HG02981 (cell line): ENCODE results near the gene RDH5.
"Not testable (repeated sequence)": the region's sequence is repeated elsewhere in the genome, so short reads cannot be mapped to it uniquely, and the experiment has no call there.

Experiments used
- ATAC-seq: cut with Tn5 transposase; IDR thresholded peaks from one replicate; pipeline ENCODE4 v1.9.1; 2021; ENCODE audit warnings: mild to moderate bottlenecking, moderate library complexity; ENCODE audit not compliant: unreplicated experiment

Gene RDH5

DNA sequence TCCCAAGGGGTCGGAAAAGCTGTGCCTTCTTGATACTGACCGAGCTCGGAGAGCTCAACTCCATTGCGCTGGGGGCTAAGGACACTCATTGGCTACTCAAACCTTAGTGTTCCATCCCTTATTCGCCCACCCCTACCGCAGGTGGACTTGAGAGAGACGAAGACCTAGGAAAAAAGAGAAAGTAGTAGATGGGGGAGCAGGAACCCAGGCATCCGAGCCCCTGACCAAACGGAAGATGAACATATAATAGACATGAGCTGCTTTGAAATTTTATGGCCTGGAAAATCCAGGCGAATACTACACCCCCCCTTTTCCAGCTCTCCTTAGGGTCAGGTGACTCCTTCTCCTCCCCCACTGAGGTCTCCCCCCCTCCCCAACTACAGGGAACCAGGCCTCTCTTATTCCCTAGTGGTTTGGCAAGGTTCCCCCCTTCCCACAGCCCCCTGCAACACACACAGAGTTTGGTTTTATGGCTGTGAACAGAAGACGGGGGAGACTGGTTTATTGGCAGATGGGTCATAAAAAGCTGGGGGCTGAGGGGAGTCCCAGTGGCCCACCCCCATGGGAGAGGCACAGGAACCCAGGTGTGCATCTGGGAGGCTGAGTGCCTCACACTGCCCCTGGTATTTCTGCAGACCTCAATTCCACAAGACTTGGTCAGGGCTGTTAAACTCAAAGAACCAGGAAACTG lies 24.3 kb downstream of the RDH5 start:
- ATAC-seq: no peak

- no peak for ATAC-seq
These were observed 25.4 kb downstream of the RDH5 start for GRCh38 chr12:55745361-55746173.

DNA sequence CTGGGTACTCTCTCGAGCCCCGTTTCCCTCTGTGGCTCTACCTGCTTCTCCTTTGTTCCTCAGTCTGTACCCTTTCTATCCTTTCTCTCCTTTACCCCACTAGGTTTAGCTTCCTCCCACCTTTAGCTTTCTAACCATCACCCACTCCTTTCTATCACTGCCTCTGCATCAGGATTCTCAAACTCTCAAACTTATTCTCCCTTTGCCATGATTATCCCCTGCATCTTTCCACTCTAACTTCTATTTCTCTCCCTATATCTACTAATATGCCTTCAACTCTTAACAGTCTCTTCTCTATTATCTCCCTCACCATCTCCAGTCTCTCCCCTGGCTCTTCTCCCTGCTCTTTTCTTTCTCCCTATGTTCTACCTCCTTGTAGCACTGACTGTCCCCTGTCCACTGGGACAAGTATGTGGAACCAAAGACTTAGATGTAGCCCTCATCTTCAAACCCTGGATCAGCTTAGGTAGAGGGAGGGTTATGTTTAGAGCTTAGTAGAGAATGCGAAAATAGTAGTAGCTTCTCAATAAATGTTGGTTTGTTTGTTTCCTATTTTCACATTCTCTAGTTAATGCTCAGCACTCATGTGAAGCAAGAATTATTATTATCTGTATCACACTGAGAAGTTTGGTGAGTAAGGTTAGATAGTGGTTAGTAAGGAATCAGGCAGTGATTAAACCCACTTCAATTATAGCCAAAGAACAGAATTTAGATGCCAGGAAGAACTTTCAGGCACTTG lies 26.1 kb downstream of the RDH5 start:
- no peak for ATAC-seq

DNA sequence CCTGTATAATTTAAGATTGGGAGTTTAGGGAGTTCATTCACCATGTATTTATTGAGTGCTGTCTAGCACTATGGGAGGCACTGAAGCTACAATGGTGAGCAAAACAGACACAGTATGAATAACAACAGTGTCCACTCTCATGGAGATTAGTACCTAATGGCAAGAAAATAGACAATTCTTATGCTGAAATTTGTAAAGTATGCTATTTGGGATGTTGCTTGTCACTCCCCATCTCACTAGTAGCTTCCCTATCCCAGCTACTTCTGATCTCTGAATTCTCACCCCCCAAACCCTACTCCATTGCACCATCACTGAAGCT lies 26.7 kb downstream of the RDH5 start:
- no peak for ATAC-seq

GRCh38 chr12:55748230-55748993 lies 28.2 kb downstream of the RDH5 start:
- no peak for ATAC-seq

GRCh38 chr12:55755246-55755645 lies 35.1 kb downstream of the RDH5 start:
- ATAC-seq: no peak

- ATAC-seq: no peak
These were observed 37.5 kb downstream of the RDH5 start for GRCh38 chr12:55757701-55758100.

GRCh38 chr12:55758575-55758974 lies 38.4 kb downstream of the RDH5 start:
- not testable (repeated sequence) for ATAC-seq

- no peak for ATAC-seq
These were observed 40.5 kb downstream of the RDH5 start for GRCh38 chr12:55760663-55761062.

GRCh38 chr12:55762646-55763045 lies 42.5 kb downstream of the RDH5 start:
- no peak for ATAC-seq

DNA sequence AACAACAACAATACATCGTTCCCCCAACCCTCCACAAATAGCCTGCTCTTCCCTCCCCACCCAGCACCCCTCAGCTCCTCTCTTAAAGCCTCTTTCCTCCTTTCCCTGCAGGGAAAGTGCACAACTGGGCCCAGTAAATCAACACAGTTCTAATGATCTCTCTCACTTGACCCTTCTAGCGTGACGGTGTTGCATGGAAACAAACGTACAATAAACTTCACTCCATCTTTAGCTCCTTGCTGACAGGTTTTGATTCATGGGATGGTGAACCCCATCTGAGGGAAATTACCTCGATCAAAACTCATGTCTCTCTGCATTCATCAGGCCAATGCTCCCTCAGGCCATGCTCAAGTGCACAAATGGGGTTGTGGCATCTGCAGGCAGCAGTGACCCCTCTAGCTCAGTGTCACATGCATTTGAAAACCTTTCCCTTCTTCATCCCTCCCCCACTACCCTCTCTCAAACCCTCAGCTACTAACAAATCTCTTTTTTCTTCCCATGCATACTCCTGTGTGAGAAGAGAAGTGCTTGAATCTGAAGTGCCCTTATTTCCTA lies 45.6 kb downstream of the RDH5 start:
- no peak for ATAC-seq

DNA sequence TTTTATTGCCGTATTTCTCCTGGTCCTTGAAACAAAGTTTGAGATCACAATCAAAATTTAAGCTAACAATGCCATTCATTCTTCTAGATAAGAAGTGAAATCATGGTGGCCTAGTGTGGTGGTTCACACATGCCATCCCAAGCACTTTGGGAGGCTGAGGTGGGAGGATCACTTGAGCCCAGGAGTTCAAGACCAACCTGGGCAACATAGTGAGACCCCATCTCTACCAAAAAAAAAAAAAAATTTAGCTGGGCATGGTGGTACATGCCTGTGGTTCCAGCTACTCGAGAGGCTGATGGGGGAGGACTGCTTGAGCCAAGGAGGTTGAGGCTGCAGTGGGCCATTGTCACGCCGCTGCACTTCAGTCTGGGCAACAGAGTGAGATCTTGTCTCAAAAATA lies 47.0 kb downstream of the RDH5 start:
- ATAC-seq: no peak

DNA sequence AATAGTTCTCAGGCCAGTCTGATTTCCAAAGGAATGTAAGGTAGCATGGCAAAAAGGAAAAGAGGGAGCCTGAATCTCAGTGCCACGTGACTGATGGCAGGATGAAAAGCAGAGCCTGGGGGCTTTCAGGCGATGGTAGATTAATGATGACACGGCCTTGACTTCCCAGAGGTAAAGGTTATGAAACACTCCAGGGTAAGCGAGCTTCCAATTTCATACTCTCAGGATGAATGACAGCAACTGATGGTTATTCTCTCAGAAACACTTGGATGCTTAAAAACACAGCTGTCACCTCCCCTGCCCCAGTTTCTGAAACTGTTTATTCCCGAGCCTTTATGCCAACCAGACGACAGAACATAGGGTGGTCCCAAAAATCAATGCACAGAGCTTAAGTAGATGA lies 51.5 kb downstream of the RDH5 start:
- no peak for ATAC-seq
